ENCODE results near the gene RNF144A.

RNF144A gene, protein sequence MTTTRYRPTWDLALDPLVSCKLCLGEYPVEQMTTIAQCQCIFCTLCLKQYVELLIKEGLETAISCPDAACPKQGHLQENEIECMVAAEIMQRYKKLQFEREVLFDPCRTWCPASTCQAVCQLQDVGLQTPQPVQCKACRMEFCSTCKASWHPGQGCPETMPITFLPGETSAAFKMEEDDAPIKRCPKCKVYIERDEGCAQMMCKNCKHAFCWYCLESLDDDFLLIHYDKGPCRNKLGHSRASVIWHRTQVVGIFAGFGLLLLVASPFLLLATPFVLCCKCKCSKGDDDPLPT

DNA sequence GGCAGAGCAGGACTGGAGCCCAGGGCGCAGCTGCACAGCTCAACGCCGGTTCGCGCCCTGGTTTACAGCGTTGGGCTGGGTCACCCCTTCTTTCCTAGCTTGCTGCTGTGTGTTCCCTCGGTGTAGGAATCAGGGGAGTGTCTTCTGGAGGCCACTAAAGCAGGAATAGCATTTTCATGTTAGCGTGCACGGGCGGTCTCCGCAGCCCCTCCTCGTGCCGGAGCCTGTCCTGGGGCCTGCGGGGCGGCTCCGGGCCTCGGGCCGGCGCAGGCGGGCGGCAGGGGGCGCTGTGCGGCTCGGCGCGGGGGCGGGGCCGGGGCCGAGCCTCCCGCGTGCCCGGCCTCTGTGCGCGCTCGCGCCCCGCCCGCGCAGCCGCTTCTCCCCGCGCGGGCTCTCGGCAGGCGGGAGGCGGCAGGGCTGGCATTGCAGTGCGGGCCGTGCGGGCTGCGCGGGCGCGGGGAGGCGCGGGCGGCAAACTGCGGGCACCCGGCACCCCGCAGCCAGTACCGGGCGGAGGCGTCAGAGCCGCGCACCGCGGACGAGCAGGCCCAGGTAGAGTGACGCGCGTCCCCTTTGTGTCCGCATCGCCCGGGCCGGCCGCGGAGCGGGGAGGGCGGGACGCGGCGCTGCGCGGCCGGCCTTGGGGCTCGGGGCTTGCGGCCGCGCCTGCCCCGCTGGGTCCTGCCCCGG is at the start of gene RNF144A:
Gene RNF144A (plus strand): TSS at position 342 of the 690 bp plus-strand sequence. CDS start 79,515 bp downstream, outside the sequence.
- Histone ChIP-seq H3K9me3 (ENCODE audit: insufficient read depth, low read length) (no peaks in the 10 kb centered on the region), H3K9ac (ENCODE audit: insufficient read length, low read depth) (peak within 1 kb of the TSS; percentile 82), H3K27me3 (ENCODE audit: insufficient read depth, insufficient read length) (no peaks in the 10 kb centered on the region), H3K4me3 (ENCODE audit: insufficient read length, low read depth) (peak within 1 kb of the TSS; percentile 58), H3K36me3 (ENCODE audit: insufficient read depth, insufficient read length, low read length) (peaks cover 4% of the 10 kb centered on the region), H3K4me1 (ENCODE audit: insufficient read depth, insufficient read length) (peaks cover 12% of the 10 kb centered on the region)
- peak; percentile 15 for DNase-seq (ENCODE audit: low read depth, low spot score)
- TF ChIP-seq SUZ12 (IDR thresholded peaks at IDR 0.05; ENCODE audit: extremely low read depth, insufficient read depth, insufficient read length) = no peak
- no peak for TF ChIP-seq ZNF274 (IDR thresholded peaks at IDR 0.05; ENCODE audit: low read depth, low read length)
- TF ChIP-seq YY1 (IDR thresholded peaks at IDR 0.05; ENCODE audit: insufficient read depth, insufficient read length) = no peak

DNA sequence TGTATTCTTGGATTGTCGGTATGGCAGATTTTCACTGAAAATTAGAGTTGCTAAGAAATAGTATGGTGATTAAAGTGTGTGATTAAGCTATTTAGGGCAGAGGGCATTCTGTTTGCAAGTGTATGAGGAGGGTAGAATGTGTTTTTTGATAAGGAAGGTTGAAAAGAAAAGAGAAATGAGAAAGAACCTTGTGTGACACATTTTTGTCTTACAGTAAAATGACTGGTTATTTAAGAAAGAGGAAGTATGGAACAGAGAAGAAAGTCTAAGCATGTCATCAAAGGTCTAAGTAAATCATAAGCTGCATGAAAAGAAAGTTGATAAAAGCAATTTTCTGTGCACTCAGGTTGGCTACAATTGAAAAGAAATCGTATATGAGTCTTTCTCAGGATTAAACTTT is 44.8 kb upstream of the RNF144A start:
- H3K4me3 ChIP-seq (ENCODE audit: insufficient read length, low read depth) = no peak overlapping the region
- no peaks in the 10 kb centered on the region for H3K36me3 ChIP-seq (ENCODE audit: insufficient read depth, insufficient read length, low read length)
- H3K9me3 ChIP-seq (ENCODE audit: insufficient read depth, low read length) = peaks cover 8% of the 10 kb centered on the region; the same call in 1 of the 2 replicates
- no peak for TF ChIP-seq SUZ12 (IDR thresholded peaks at IDR 0.05; ENCODE audit: extremely low read depth, insufficient read depth, insufficient read length)
- TF ChIP-seq YY1 (IDR thresholded peaks at IDR 0.05; ENCODE audit: insufficient read depth, insufficient read length) = no peak
- no peak for TF ChIP-seq ZNF274 (IDR thresholded peaks at IDR 0.05; ENCODE audit: low read depth, low read length)
- H3K4me1 ChIP-seq (ENCODE audit: insufficient read depth, insufficient read length) = no peaks in the 10 kb centered on the region
- no peak for DNase-seq (ENCODE audit: low read depth, low spot score)
- no peak overlapping the region for H3K9ac ChIP-seq (ENCODE audit: insufficient read length, low read depth)
- H3K27me3 ChIP-seq (ENCODE audit: insufficient read depth, insufficient read length) = peaks cover 1% of the 10 kb centered on the region

DNA sequence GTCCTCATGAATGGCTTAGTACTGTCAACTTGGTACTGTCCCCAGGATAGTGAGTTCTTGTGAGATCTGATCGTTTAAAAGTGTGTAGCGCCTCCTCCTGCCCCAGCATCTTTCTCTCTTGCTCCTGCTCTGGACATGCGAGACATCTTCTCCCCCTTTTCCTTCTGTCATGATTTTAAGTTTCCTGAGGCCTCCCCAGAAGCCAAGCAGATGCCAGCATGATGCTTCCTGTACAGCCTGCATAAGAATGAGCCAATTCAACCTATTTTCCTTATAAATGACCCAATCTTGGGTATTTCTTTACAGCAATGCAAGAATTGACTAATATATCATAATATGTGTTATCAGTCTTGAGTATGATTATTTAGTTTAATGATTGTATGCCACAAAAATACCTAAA is 43.2 kb upstream of the RNF144A start:
- Histone ChIP-seq H3K9me3 (ENCODE audit: insufficient read depth, low read length) (peaks cover 14% of the 10 kb centered on the region; the same call in 1 of the 2 replicates), H3K4me1 (ENCODE audit: insufficient read depth, insufficient read length) (no peaks in the 10 kb centered on the region), H3K4me3 (ENCODE audit: insufficient read length, low read depth) (no peak overlapping the region), H3K36me3 (ENCODE audit: insufficient read depth, insufficient read length, low read length) (no peaks in the 10 kb centered on the region), H3K27me3 (ENCODE audit: insufficient read depth, insufficient read length) (no peaks in the 10 kb centered on the region), H3K9ac (ENCODE audit: insufficient read length, low read depth) (no peak overlapping the region)
- no peak for TF ChIP-seq YY1 (IDR thresholded peaks at IDR 0.05; ENCODE audit: insufficient read depth, insufficient read length)
- TF ChIP-seq SUZ12 (IDR thresholded peaks at IDR 0.05; ENCODE audit: extremely low read depth, insufficient read depth, insufficient read length) = no peak
- TF ChIP-seq ZNF274 (IDR thresholded peaks at IDR 0.05; ENCODE audit: low read depth, low read length) = no peak
- DNase-seq (ENCODE audit: low read depth, low spot score) = no peak

DNA sequence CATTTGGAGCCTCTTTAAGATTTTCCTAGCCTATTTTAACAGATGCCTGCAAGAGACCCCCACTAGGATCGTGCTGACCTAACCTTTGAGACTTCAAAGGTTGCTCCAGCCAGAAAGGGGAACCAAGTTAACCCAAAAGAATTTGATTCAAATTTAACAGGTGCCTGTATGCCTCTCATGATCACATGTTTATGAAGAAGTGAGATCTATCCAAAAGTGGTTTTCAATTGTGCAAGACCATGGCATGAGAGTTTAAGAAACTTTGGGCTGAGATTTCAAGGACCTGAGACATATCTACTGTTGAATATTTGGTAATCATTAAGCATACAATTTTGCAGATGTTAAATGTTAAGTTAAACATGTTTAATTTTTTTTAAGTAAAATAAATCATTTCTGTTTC is 40.9 kb upstream of the RNF144A start:
- Histone ChIP-seq H3K9ac (ENCODE audit: insufficient read length, low read depth) (no peak overlapping the region), H3K4me3 (ENCODE audit: insufficient read length, low read depth) (no peak overlapping the region), H3K27me3 (ENCODE audit: insufficient read depth, insufficient read length) (no peaks in the 10 kb centered on the region), H3K36me3 (ENCODE audit: insufficient read depth, insufficient read length, low read length) (no peaks in the 10 kb centered on the region), H3K9me3 (ENCODE audit: insufficient read depth, low read length) (peaks cover 35% of the 10 kb centered on the region), H3K4me1 (ENCODE audit: insufficient read depth, insufficient read length) (no peaks in the 10 kb centered on the region)
- TF ChIP-seq SUZ12 (IDR thresholded peaks at IDR 0.05; ENCODE audit: extremely low read depth, insufficient read depth, insufficient read length) = no peak
- TF ChIP-seq YY1 (IDR thresholded peaks at IDR 0.05; ENCODE audit: insufficient read depth, insufficient read length) = no peak
- no peak for TF ChIP-seq ZNF274 (IDR thresholded peaks at IDR 0.05; ENCODE audit: low read depth, low read length)
- DNase-seq (ENCODE audit: low read depth, low spot score) = no peak

DNA sequence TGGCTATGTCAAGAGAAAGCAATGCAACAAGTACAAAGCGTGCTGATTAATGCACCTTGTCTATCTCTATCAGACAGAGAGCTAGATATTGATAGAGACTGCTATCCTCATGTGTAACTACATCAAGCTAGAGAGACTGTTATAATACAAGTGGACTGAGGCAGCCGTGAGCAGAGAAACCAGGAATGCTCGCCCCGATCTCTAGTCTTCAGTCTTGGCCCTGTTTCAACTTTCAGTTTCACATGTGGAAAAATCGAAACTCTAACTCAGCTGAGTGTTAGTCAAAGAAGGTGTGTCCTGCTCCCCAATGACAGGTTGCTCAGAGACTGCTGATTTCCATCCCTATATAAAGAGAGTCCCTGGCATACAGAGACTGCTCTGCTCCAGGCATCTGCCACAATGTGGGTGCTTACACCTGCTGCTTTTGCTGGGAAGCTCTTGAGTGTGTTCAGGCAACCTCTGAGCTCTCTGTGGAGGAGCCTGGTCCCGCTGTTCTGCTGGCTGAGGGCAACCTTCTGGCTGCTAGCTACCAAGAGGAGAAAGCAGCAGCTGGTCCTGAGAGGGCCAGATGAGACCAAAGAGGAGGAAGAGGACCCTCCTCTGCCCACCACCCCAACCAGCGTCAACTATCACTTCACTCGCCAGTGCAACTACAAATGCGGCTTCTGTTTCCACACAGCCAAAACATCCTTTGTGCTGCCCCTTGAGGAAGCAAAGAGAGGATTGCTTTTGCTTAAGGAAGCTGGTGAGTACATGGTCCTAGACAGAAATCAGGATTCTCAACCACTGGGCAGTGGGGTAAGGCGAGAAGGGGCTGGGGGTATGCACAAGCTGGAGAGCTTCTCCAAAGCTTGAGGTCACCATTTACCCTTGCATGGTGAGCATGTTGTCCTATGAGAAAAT is 39.6 kb upstream of the RNF144A start, which contains the start of gene RSAD2:
Gene RSAD2 (plus strand): TSS at position 376 of the 903 bp plus-strand sequence. CDS start 24 bp downstream, at position 400.
- no peak within 1 kb of the TSS for H3K9ac ChIP-seq (ENCODE audit: insufficient read length, low read depth)
- no peak within 1 kb of the TSS for H3K4me3 ChIP-seq (ENCODE audit: insufficient read length, low read depth)
- H3K4me1 ChIP-seq (ENCODE audit: insufficient read depth, insufficient read length) = no peaks in the 10 kb centered on the region
- H3K9me3 ChIP-seq (ENCODE audit: insufficient read depth, low read length) = peaks cover 40% of the 10 kb centered on the region
- TF ChIP-seq SUZ12 (IDR thresholded peaks at IDR 0.05; ENCODE audit: extremely low read depth, insufficient read depth, insufficient read length) = no peak
- no peak for TF ChIP-seq YY1 (IDR thresholded peaks at IDR 0.05; ENCODE audit: insufficient read depth, insufficient read length)
- TF ChIP-seq ZNF274 (IDR thresholded peaks at IDR 0.05; ENCODE audit: low read depth, low read length) = no peak
- DNase-seq (ENCODE audit: low read depth, low spot score) = no peak
- H3K36me3 ChIP-seq (ENCODE audit: insufficient read depth, insufficient read length, low read length) = no peaks in the 10 kb centered on the region
- no peaks in the 10 kb centered on the region for H3K27me3 ChIP-seq (ENCODE audit: insufficient read depth, insufficient read length)

DNA sequence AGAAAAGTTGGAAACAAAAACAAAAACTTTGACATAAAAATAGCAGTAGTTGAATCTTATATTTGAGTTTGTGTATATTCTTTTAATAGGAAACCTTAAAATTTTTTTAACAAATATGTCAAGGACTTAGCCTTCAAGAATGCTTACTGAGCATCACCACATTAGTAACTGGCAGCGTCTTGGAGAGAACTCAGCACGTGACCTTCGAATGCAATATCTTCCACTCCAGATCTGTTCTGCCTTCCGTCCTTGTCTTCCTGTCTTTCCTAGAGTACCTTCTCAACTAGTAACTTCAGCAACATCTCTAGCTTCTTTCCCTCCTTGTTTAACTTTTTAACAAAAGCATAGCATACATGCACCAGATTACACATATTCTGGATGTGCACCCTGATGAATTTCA is 38.7 kb upstream of the RNF144A start:
- no peaks in the 10 kb centered on the region for H3K27me3 ChIP-seq (ENCODE audit: insufficient read depth, insufficient read length)
- no peak for DNase-seq (ENCODE audit: low read depth, low spot score)
- H3K36me3 ChIP-seq (ENCODE audit: insufficient read depth, insufficient read length, low read length) = no peaks in the 10 kb centered on the region
- no peak overlapping the region for H3K4me3 ChIP-seq (ENCODE audit: insufficient read length, low read depth)
- H3K4me1 ChIP-seq (ENCODE audit: insufficient read depth, insufficient read length) = no peaks in the 10 kb centered on the region
- H3K9me3 ChIP-seq (ENCODE audit: insufficient read depth, low read length) = peaks cover 40% of the 10 kb centered on the region
- TF ChIP-seq ZNF274 (IDR thresholded peaks at IDR 0.05; ENCODE audit: low read depth, low read length) (no peak), SUZ12 (IDR thresholded peaks at IDR 0.05; ENCODE audit: extremely low read depth, insufficient read depth, insufficient read length) (no peak), YY1 (IDR thresholded peaks at IDR 0.05; ENCODE audit: insufficient read depth, insufficient read length) (no peak)
- no peak overlapping the region for H3K9ac ChIP-seq (ENCODE audit: insufficient read length, low read depth)

Data from NT2/D1 (cell line).